Measurements from ENCODE around the gene LRP11.
"Not testable (repeated sequence)": the region's sequence is repeated elsewhere in the genome, so short reads cannot be mapped to it uniquely, and the experiment has no call there.

LRP11 gene

GRCh38 chr6:149846321-149846720 is 17.8 kb downstream of the LRP11 start:
- no peaks in the 10 kb centered on the region for H3K9me3 ChIP-seq (ENCODE audit: control insufficient read depth in 2 of 2, low read length in 2 of 2)
- H3K4me1 ChIP-seq (ENCODE audit: control insufficient read depth, insufficient read depth, low read length) = peaks cover 29% of the 10 kb centered on the region
- H3K4me3 ChIP-seq (ENCODE audit: low read length in 2 of 2) = no peak overlapping the region
- no peak overlapping the region for H3K9ac ChIP-seq (ENCODE audit: low read length in 2 of 2)
- H3K36me3 ChIP-seq (ENCODE audit: control insufficient read depth in 2 of 2, insufficient read depth in 2 of 2, low read length in 2 of 2) = peaks cover 2 to 6% of the 10 kb centered on the region in 2 donors
- no peaks in the 10 kb centered on the region for H3K27me3 ChIP-seq (ENCODE audit: control insufficient read depth in 1 of 2, insufficient read depth in 2 of 2, low read length in 2 of 2)
- no peak overlapping the region for H3K27ac ChIP-seq (ENCODE audit: low read length)

GRCh38 chr6:149845549-149845948 is 18.6 kb downstream of the LRP11 start:
- no peaks in the 10 kb centered on the region for H3K27me3 ChIP-seq (ENCODE audit: control insufficient read depth in 1 of 2, insufficient read depth in 2 of 2, low read length in 2 of 2)
- no peak overlapping the region for H3K9ac ChIP-seq (ENCODE audit: low read length in 2 of 2)
- no peaks in the 10 kb centered on the region for H3K9me3 ChIP-seq (ENCODE audit: control insufficient read depth in 2 of 2, low read length in 2 of 2)
- peaks cover 36% of the 10 kb centered on the region for H3K4me1 ChIP-seq (ENCODE audit: control insufficient read depth, insufficient read depth, low read length)
- no peaks in the 10 kb centered on the region for H3K36me3 ChIP-seq (ENCODE audit: control insufficient read depth in 2 of 2, insufficient read depth in 2 of 2, low read length in 2 of 2)
- no peak overlapping the region for H3K27ac ChIP-seq (ENCODE audit: low read length)
- no peak overlapping the region for H3K4me3 ChIP-seq (ENCODE audit: low read length in 2 of 2)

- Histone ChIP-seq H3K4me3 (ENCODE audit: low read length in 2 of 2) (no peak overlapping the region), H3K4me1 (ENCODE audit: control insufficient read depth, insufficient read depth, low read length) (peaks cover 39% of the 10 kb centered on the region), H3K9me3 (ENCODE audit: control insufficient read depth in 2 of 2, low read length in 2 of 2) (no peaks in the 10 kb centered on the region), H3K9ac (ENCODE audit: low read length in 2 of 2) (no peak overlapping the region), H3K27ac (ENCODE audit: low read length) (no peak overlapping the region), H3K36me3 (ENCODE audit: control insufficient read depth in 2 of 2, insufficient read depth in 2 of 2, low read length in 2 of 2) (no peaks in the 10 kb centered on the region), H3K27me3 (ENCODE audit: control insufficient read depth in 1 of 2, insufficient read depth in 2 of 2, low read length in 2 of 2) (no peaks in the 10 kb centered on the region)
These were observed 19.7 kb downstream of the LRP11 start for GRCh38 chr6:149844480-149844879.

GRCh38 chr6:149844036-149844435 is 20.1 kb downstream of the LRP11 start:
- not testable (repeated sequence) for H3K9ac ChIP-seq (ENCODE audit: low read length in 2 of 2); H3K27ac ChIP-seq (ENCODE audit: low read length); H3K27me3 ChIP-seq (ENCODE audit: control insufficient read depth in 1 of 2, insufficient read depth in 2 of 2, low read length in 2 of 2); H3K4me3 ChIP-seq (ENCODE audit: low read length in 2 of 2); H3K36me3 ChIP-seq (ENCODE audit: control insufficient read depth in 2 of 2, insufficient read depth in 2 of 2, low read length in 2 of 2); H3K9me3 ChIP-seq (ENCODE audit: control insufficient read depth in 2 of 2, low read length in 2 of 2)
- peaks cover 39% of the 10 kb centered on the region for H3K4me1 ChIP-seq (ENCODE audit: control insufficient read depth, insufficient read depth, low read length)

- H3K27ac ChIP-seq (ENCODE audit: low read length) = no peak overlapping the region
- H3K9me3 ChIP-seq (ENCODE audit: control insufficient read depth in 2 of 2, low read length in 2 of 2) = no peaks in the 10 kb centered on the region
- H3K4me3 ChIP-seq (ENCODE audit: low read length in 2 of 2) = no peak overlapping the region
- no peaks in the 10 kb centered on the region for H3K36me3 ChIP-seq (ENCODE audit: control insufficient read depth in 2 of 2, insufficient read depth in 2 of 2, low read length in 2 of 2)
- H3K4me1 ChIP-seq (ENCODE audit: control insufficient read depth, insufficient read depth, low read length) = peaks cover 39% of the 10 kb centered on the region
- no peaks in the 10 kb centered on the region for H3K27me3 ChIP-seq (ENCODE audit: control insufficient read depth in 1 of 2, insufficient read depth in 2 of 2, low read length in 2 of 2)
- H3K9ac ChIP-seq (ENCODE audit: low read length in 2 of 2) = no peak overlapping the region
These were observed 21.0 kb downstream of the LRP11 start for GRCh38 chr6:149843051-149843633.

- H3K9ac ChIP-seq (ENCODE audit: low read length in 2 of 2) = no peak overlapping the region
- H3K4me1 ChIP-seq (ENCODE audit: control insufficient read depth, insufficient read depth, low read length) = peaks cover 38% of the 10 kb centered on the region
- no peak overlapping the region for H3K4me3 ChIP-seq (ENCODE audit: low read length in 2 of 2)
- H3K27ac ChIP-seq (ENCODE audit: low read length) = no peak overlapping the region
- H3K27me3 ChIP-seq (ENCODE audit: control insufficient read depth in 1 of 2, insufficient read depth in 2 of 2, low read length in 2 of 2) = no peaks in the 10 kb centered on the region
- H3K36me3 ChIP-seq (ENCODE audit: control insufficient read depth in 2 of 2, insufficient read depth in 2 of 2, low read length in 2 of 2) = no peaks in the 10 kb centered on the region
- no peaks in the 10 kb centered on the region for H3K9me3 ChIP-seq (ENCODE audit: control insufficient read depth in 2 of 2, low read length in 2 of 2)
These were observed 21.8 kb downstream of the LRP11 start for GRCh38 chr6:149842331-149842730.

- no peaks in the 10 kb centered on the region for H3K27me3 ChIP-seq (ENCODE audit: control insufficient read depth in 1 of 2, insufficient read depth in 2 of 2, low read length in 2 of 2)
- H3K9me3 ChIP-seq (ENCODE audit: control insufficient read depth in 2 of 2, low read length in 2 of 2) = no peaks in the 10 kb centered on the region
- peaks cover 2 to 7% of the 10 kb centered on the region in 2 donors for H3K36me3 ChIP-seq (ENCODE audit: control insufficient read depth in 2 of 2, insufficient read depth in 2 of 2, low read length in 2 of 2)
- H3K9ac ChIP-seq (ENCODE audit: low read length in 2 of 2) = no peak overlapping the region
- H3K4me3 ChIP-seq (ENCODE audit: low read length in 2 of 2) = no peak overlapping the region
- H3K27ac ChIP-seq (ENCODE audit: low read length) = no peak overlapping the region
- H3K4me1 ChIP-seq (ENCODE audit: control insufficient read depth, insufficient read depth, low read length) = peaks cover 22% of the 10 kb centered on the region
These were observed 23.6 kb downstream of the LRP11 start for GRCh38 chr6:149840345-149841075.

- Histone ChIP-seq H3K4me3 (ENCODE audit: low read length in 2 of 2) (no peak overlapping the region), H3K9ac (ENCODE audit: low read length in 2 of 2) (no peak overlapping the region), H3K27ac (ENCODE audit: low read length) (no peak overlapping the region), H3K36me3 (ENCODE audit: control insufficient read depth in 2 of 2, insufficient read depth in 2 of 2, low read length in 2 of 2) (peaks cover 6 to 15% of the 10 kb centered on the region in 2 donors), H3K9me3 (ENCODE audit: control insufficient read depth in 2 of 2, low read length in 2 of 2) (no peaks in the 10 kb centered on the region), H3K4me1 (ENCODE audit: control insufficient read depth, insufficient read depth, low read length) (no peaks in the 10 kb centered on the region), H3K27me3 (ENCODE audit: control insufficient read depth in 1 of 2, insufficient read depth in 2 of 2, low read length in 2 of 2) (no peaks in the 10 kb centered on the region)
These were observed 29.4 kb downstream of the LRP11 start for GRCh38 chr6:149834513-149835481.

GRCh38 chr6:149833651-149834050 is 30.5 kb downstream of the LRP11 start:
- Histone ChIP-seq H3K9ac (ENCODE audit: low read length in 2 of 2) (no peak overlapping the region), H3K4me3 (ENCODE audit: low read length in 2 of 2) (no peak overlapping the region), H3K27ac (ENCODE audit: low read length) (no peak overlapping the region)

GRCh38 chr6:149831308-149831820 is 32.8 kb downstream of the LRP11 start:
- Histone ChIP-seq H3K4me1 (ENCODE audit: control insufficient read depth, insufficient read depth, low read length) (no peaks in the 10 kb centered on the region), H3K9me3 (ENCODE audit: control insufficient read depth in 2 of 2, low read length in 2 of 2) (no peaks in the 10 kb centered on the region), H3K27me3 (ENCODE audit: control insufficient read depth in 1 of 2, insufficient read depth in 2 of 2, low read length in 2 of 2) (no peaks in the 10 kb centered on the region), H3K4me3 (ENCODE audit: low read length in 2 of 2) (no peak overlapping the region), H3K36me3 (ENCODE audit: control insufficient read depth in 2 of 2, insufficient read depth in 2 of 2, low read length in 2 of 2) (peaks cover 4 to 15% of the 10 kb centered on the region in 2 donors), H3K27ac (ENCODE audit: low read length) (no peak overlapping the region), H3K9ac (ENCODE audit: low read length in 2 of 2) (no peak overlapping the region)

More at GRCh38 chr6:149833651-149834050, 30.5 kb downstream of the LRP11 start:
- Histone ChIP-seq H3K4me1 (ENCODE audit: control insufficient read depth, insufficient read depth, low read length) (no peaks in the 10 kb centered on the region), H3K36me3 (ENCODE audit: control insufficient read depth in 2 of 2, insufficient read depth in 2 of 2, low read length in 2 of 2) (peaks cover 6 to 15% of the 10 kb centered on the region in 2 donors), H3K27me3 (ENCODE audit: control insufficient read depth in 1 of 2, insufficient read depth in 2 of 2, low read length in 2 of 2) (no peaks in the 10 kb centered on the region), H3K9me3 (ENCODE audit: control insufficient read depth in 2 of 2, low read length in 2 of 2) (no peaks in the 10 kb centered on the region)
